CD14-positive monocyte (primary cell): ENCODE measurements around the gene PSORS1C2. TPM values are rescaled to one million over a fixed set of nuclear protein-coding genes. Genes with fewer than 3 reads are reported as not detected.

Source experiments
- DNase-seq, 3 donors: peaks; one replicate each; pipeline ENCODE4 v3.0.0-alpha.2; 2011 to 2022
- H2AFZ ChIP-seq: 2 replicates; pipeline ENCODE4 v1.6.0; 2012; ENCODE audit warnings: mild to moderate bottlenecking, low read depth, low read length, inconsistent platforms; ENCODE audit not compliant: insufficient read depth, poor library complexity, severe bottlenecking
- H3K27ac ChIP-seq, 2 donors: 1 replicate in 1 of 2; 2 replicates in 1 of 2; pipeline ENCODE4 v1.5.1; 2012 to 2013; ENCODE audit warnings: low read length in 2 of 2, control low read depth in 1 of 2, inconsistent platforms in 1 of 2, low read depth in 1 of 2, mild to moderate bottlenecking in 1 of 2
- H3K27me3 ChIP-seq, 2 donors: one replicate each; pipeline versions ENCODE4 v1.6.0 to v1.6.1; 2011 to 2013; ENCODE audit warnings: low read length in 2 of 2; ENCODE audit not compliant: control insufficient read depth in 2 of 2, insufficient read depth in 2 of 2
- H3K36me3 ChIP-seq, 2 donors: replicated peaks in 1 of 2; 1 replicate in 1 of 2; 2 replicates in 1 of 2; pipeline versions ENCODE4 v1.5.1 to v1.6.1; 2012 to 2013; ENCODE audit warnings: low read length in 2 of 2, control low read depth in 1 of 2, inconsistent platforms in 1 of 2, mild to moderate bottlenecking in 1 of 2; ENCODE audit not compliant: insufficient read depth in 2 of 2, control insufficient read depth in 1 of 2
- H3K4me1 ChIP-seq, 2 donors: 1 replicate in 1 of 2; 2 replicates in 1 of 2; pipeline versions ENCODE4 v1.5.1 to v1.6.1; 2012 to 2013; ENCODE audit warnings: low read length in 2 of 2, control low read depth in 1 of 2, inconsistent platforms in 1 of 2, mild to moderate bottlenecking in 1 of 2, moderate library complexity in 1 of 2; ENCODE audit not compliant: insufficient read depth in 2 of 2, control insufficient read depth in 1 of 2
- H3K4me2 ChIP-seq: replicated peaks from 2 replicates; pipeline ENCODE3; 2012; ENCODE audit warnings: low read length, moderate library complexity, mild to moderate bottlenecking; ENCODE audit not compliant: poor library complexity, severe bottlenecking; ENCODE audit errors: extremely low read depth
- H3K4me3 ChIP-seq, 3 experiments: fragments of 200-600 bp in 1 of 3; sonication (generic) in 1 of 3; replicated peaks in 1 of 3; 1 replicate in 2 of 3; 2 replicates in 1 of 3; pipeline ENCODE4 v1.5.1; 2011 to 2013; ENCODE audit warnings: low read length in 3 of 3, mild to moderate bottlenecking in 3 of 3, control low read depth in 2 of 3, low read depth in 2 of 3, inconsistent platforms in 1 of 3, moderate library complexity in 1 of 3
- H3K79me2 ChIP-seq: 2 replicates; pipeline ENCODE4 v1.6.0; 2012; ENCODE audit warnings: mild to moderate bottlenecking, control low read depth, inconsistent platforms, low read length, moderate library complexity; ENCODE audit not compliant: insufficient read depth
- H3K9ac ChIP-seq: 2 replicates; pipeline ENCODE4 v1.6.0; 2017; ENCODE audit warnings: low read length, mild to moderate bottlenecking; ENCODE audit not compliant: insufficient read depth, poor library complexity, severe bottlenecking
- H3K9me3 ChIP-seq, 2 donors: replicated peaks in 1 of 2; 1 replicate in 1 of 2; 2 replicates in 1 of 2; pipeline versions ENCODE4 v1.5.1 to v1.6.1; 2012 to 2013; ENCODE audit warnings: low read length in 2 of 2, control low read depth in 1 of 2; ENCODE audit not compliant: control insufficient read depth in 1 of 2, insufficient read depth in 1 of 2
- H4K20me1 ChIP-seq: 2 replicates; pipeline ENCODE4 v1.6.0; 2012; ENCODE audit warnings: mild to moderate bottlenecking, low read length, control low read depth, moderate library complexity; ENCODE audit not compliant: insufficient read depth
- H3K27ac Mint-ChIP-seq, 7 donors: one replicate each; pipeline ENCODE4 v1.8.0; 2020; ENCODE audit warnings: mild to moderate bottlenecking in 7 of 7, mixed read lengths in 7 of 7, moderate library complexity in 6 of 7, inconsistent platforms in 2 of 7
- H3K27me3 Mint-ChIP-seq, 3 donors: one replicate each; pipeline ENCODE4 v1.8.0; 2021 to 2022; ENCODE audit warnings: low read depth in 3 of 3, mild to moderate bottlenecking in 3 of 3, mixed read lengths in 3 of 3, moderate library complexity in 3 of 3, inconsistent platforms in 1 of 3
- H3K36me3 Mint-ChIP-seq, 2 donors: one replicate each; pipeline ENCODE4 v1.8.0; 2020; ENCODE audit warnings: mixed read lengths in 2 of 2, inconsistent platforms in 1 of 2, mild to moderate bottlenecking in 1 of 2
- H3K4me1 Mint-ChIP-seq: one replicate; pipeline ENCODE4 v1.8.0; 2020; ENCODE audit warnings: mild to moderate bottlenecking, mixed read lengths
- H3K4me3 Mint-ChIP-seq, 2 donors: one replicate each; pipeline ENCODE4 v1.8.0; 2020; ENCODE audit warnings: mild to moderate bottlenecking in 2 of 2, mixed read lengths in 2 of 2, moderate library complexity in 1 of 2
- H3K9me3 Mint-ChIP-seq, 7 donors: one replicate each; pipeline ENCODE4 v1.8.0; 2020 to 2022; ENCODE audit warnings: mixed read lengths in 7 of 7, mild to moderate bottlenecking in 6 of 7, moderate library complexity in 6 of 7, inconsistent platforms in 2 of 7
- CTCF ChIP-seq: fragments of 200-600 bp; IDR thresholded peaks from one replicate; pipeline ENCODE4 v1.8.0; 2022; ENCODE audit warnings: antibody characterized with exemption, mild to moderate bottlenecking
- WGBS: methylation state at CpG from one replicate; pipeline ENCODE4 v1.1.5; 2013; ENCODE audit warnings: missing lambda C conversion rate; ENCODE audit not compliant: insufficient coverage; 5-methylcytosine and 5-hydroxymethylcytosine counted together
- intact Hi-C, 2 donors: fragments of 100-400 bp; cut with micrococcal nuclease; formaldehyde crosslinking; loops; one replicate each; pipeline versions ENCODE4 v1.15.0 to v1.15.1; 2023
- polyA plus RNA-seq, 3 donors: library from polyadenylated mRNA; depleted of rRNA in 1 of 3; unstranded in 2 of 3; stranded (reverse) in 1 of 3; fragments of 300-500 nt in 2 of 3; fragments of >200 nt in 1 of 3; fragmentation: Illumina TruSeq in 2 of 3; gene quantifications; 1 replicate in 2 of 3; 2 replicates in 1 of 3; pipeline ENCODE4 v1.2.3, GENCODE V29; 2012 to 2021

PSORS1C2 gene
- polyA plus RNA-seq, 3 donors: not detected

- no peak overlapping the region for H3K27ac ChIP-seq
- H3K27me3 Mint-ChIP-seq: peaks cover 8 to 14% (median 10%) of the 10 kb centered on the region in 3 donors
- H3K36me3 ChIP-seq: no peaks in the 10 kb centered on the region
- intact Hi-C loops: no loop called here
- no peaks in the 10 kb centered on the region for H3K9me3 Mint-ChIP-seq
- peaks cover 24% of the 10 kb centered on the region for H3K4me1 Mint-ChIP-seq
- no peak overlapping the region for H3K4me3 Mint-ChIP-seq
- peaks cover 0 to 3% of the 10 kb centered on the region in 2 donors for H3K27me3 ChIP-seq
- no peak overlapping the region for H2AFZ ChIP-seq
- WGBS: 100% methylated on average over 1 of the region's 4 CpGs
- no peak for TF ChIP-seq CTCF
- peak overlapping the region in 1 of 7 donors; percentile 33 for H3K27ac Mint-ChIP-seq
- no peak overlapping the region for H3K9ac ChIP-seq
- no peak for DNase-seq
- H3K79me2 ChIP-seq: no peaks in the 10 kb centered on the region
- peaks cover 11 to 13% of the 10 kb centered on the region in 2 donors for H3K4me1 ChIP-seq
- no peaks in the 10 kb centered on the region for H3K9me3 ChIP-seq
- no peaks in the 10 kb centered on the region for H4K20me1 ChIP-seq
- H3K36me3 Mint-ChIP-seq: no peaks in the 10 kb centered on the region
- no peak overlapping the region for H3K4me3 ChIP-seq
- no peak overlapping the region for H3K4me2 ChIP-seq
These were observed 31.8 kb downstream of the PSORS1C2 start for GRCh38 chr6:31107052-31107451.

- no peak overlapping the region for H3K4me2 ChIP-seq
- Mint-ChIP-seq H3K9me3 (no peaks in the 10 kb centered on the region), H3K4me1 (peaks cover 8% of the 10 kb centered on the region), H3K27ac (no peak overlapping the region), H3K36me3 (no peaks in the 10 kb centered on the region), H3K27me3 (peaks cover 0 to 7% (median 2%) of the 10 kb centered on the region in 3 donors), H3K4me3 (no peak overlapping the region)
- no peak overlapping the region for H3K9ac ChIP-seq
- H4K20me1 ChIP-seq: no peaks in the 10 kb centered on the region
- H2AFZ ChIP-seq: no peak overlapping the region
- H3K4me3 ChIP-seq: no peak overlapping the region
- no peak for DNase-seq
- H3K27me3 ChIP-seq: no peaks in the 10 kb centered on the region
- no peaks in the 10 kb centered on the region for H3K9me3 ChIP-seq
- no peak overlapping the region for H3K27ac ChIP-seq
- TF ChIP-seq CTCF: no peak
- no peaks in the 10 kb centered on the region for H3K36me3 ChIP-seq
- intact Hi-C loops: no loop called here
- H3K79me2 ChIP-seq: no peaks in the 10 kb centered on the region
- 100% methylated on average over 2 of the region's 2 CpGs for WGBS
- H3K4me1 ChIP-seq: no peaks in the 10 kb centered on the region
These were observed 35.7 kb downstream of the PSORS1C2 start for GRCh38 chr6:31103136-31103535.
